Measurements from ENCODE around the gene UGGT2.
"Not testable (repeated sequence)": the region's sequence is repeated elsewhere in the genome, so short reads cannot be mapped to it uniquely, and the experiment has no call there.

UGGT2 gene

GRCh38 chr13:96072392-96072791, 19.2 kb upstream of the UGGT2 start:
- H3K27ac Mint-ChIP-seq: no peak overlapping the region
- H3K4me1 Mint-ChIP-seq: no peaks in the 10 kb centered on the region
- H3K4me3 Mint-ChIP-seq: no peak overlapping the region
- no peaks in the 10 kb centered on the region for H3K27me3 Mint-ChIP-seq
- ATAC-seq (replicated peaks) (no peak), DNase-seq (no peak)
- no peaks in the 10 kb centered on the region for H3K9me3 Mint-ChIP-seq
- H3K36me3 Mint-ChIP-seq: no peaks in the 10 kb centered on the region

DNA sequence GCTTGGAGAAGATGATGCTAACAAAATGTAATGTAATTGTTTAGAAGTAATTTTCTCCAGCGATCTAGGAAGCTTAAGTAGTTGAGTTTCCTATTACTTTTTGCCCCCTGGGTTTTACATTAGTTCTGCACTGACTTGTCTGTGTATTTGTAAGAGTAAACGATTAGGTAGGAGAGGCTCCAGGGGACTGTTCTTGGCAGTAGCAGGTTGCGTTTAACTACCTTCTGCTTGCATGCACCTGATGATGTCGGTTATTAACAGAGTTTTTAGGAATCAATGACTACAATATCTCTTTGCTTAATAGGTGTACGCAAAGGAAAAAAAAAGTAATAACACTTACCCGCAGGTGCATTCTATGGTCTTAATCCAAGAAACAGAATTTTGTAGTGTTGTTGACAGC, 18.3 kb upstream of the UGGT2 start:
- Mint-ChIP-seq H3K4me3 (no peak overlapping the region), H3K27me3 (no peaks in the 10 kb centered on the region), H3K9me3 (no peaks in the 10 kb centered on the region), H3K27ac (no peak overlapping the region), H3K4me1 (no peaks in the 10 kb centered on the region), H3K36me3 (no peaks in the 10 kb centered on the region)
- DNase-seq (no peak), ATAC-seq (replicated peaks) (no peak)

DNA sequence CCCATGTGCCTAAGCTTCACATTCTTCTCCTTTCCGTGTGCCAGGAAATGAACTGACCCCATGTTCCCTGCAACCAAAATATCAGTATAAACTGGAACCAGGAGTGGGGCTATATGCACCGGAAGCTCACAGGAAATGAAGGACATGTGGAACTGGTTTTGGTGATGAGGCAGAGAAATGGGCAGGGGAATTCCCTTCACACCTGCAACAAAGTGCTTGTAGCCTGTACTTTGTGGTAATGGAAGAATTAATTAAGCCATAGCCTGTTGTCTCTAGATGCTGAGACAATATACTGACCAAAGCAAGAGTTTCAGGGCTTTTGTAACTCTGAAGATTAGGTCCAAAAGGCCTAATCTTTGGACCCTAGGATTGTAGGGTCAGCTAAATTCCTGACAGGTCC, 15.5 kb upstream of the UGGT2 start:
- peaks cover 0 to 1% of the 10 kb centered on the region in 2 donors for H3K9me3 Mint-ChIP-seq
- no peak for ATAC-seq (replicated peaks)

DNA sequence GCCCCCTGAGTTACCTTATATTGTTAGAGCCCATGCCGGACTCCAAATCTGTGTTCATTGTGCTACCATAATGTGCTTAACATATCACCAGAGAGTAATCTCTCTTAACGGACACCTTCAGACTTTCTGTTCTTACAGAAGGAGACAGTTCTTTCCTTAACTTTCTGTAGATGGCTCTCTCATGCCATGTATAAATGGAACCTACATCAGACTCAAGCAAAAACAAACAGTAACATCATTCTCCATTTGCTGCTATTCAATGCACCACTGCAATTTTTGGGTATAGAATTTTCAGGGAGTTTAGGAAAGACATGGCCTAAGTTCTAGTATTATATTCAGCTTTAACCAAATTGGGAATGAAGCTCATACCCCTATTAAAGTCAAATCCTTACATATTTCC, 12.6 kb upstream of the UGGT2 start:
- no peaks in the 10 kb centered on the region for H3K4me1 Mint-ChIP-seq
- H3K27ac Mint-ChIP-seq: no peak overlapping the region
- no peak overlapping the region for H3K4me3 Mint-ChIP-seq
- ATAC-seq (replicated peaks) (no peak), DNase-seq (no peak)
- H3K27me3 Mint-ChIP-seq: no peaks in the 10 kb centered on the region
- peaks cover 0 to 1% of the 10 kb centered on the region in 2 donors for H3K9me3 Mint-ChIP-seq
- H3K36me3 Mint-ChIP-seq: no peaks in the 10 kb centered on the region

More for the DNA sequence above, 15.5 kb upstream of the UGGT2 start:
- Mint-ChIP-seq H3K27me3 (no peaks in the 10 kb centered on the region), H3K4me1 (no peaks in the 10 kb centered on the region), H3K27ac (no peak overlapping the region), H3K36me3 (no peaks in the 10 kb centered on the region), H3K4me3 (no peak overlapping the region)
- DNase-seq: no peak

DNA sequence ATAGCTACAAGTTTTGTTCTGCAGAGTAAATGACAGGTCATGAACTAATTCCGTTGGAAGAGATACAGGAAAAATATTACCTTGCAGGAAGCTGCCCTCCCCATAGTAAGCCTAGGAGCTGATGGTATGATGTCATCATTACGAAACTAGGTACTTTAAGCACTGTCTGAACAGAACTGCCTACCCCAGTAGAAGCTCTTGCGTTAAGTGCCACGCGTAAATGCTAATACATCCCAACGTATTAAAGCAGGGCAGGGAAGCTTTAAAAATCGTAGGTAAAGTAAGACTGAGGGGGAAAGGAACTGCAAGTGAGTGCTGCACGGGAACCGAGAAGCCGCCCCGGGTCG, 572 bp downstream of the UGGT2 start:
- ATAC-seq (replicated peaks) (peak in 1 of 2 donors; percentile 53), DNase-seq (no peak)
- H3K36me3 Mint-ChIP-seq: peaks cover 2 to 3% of the 10 kb centered on the region in 2 donors
- peak overlapping the region; percentile 73 for H3K27ac Mint-ChIP-seq
- H3K27me3 Mint-ChIP-seq: peaks cover 48 to 50% of the 10 kb centered on the region in 2 donors
- peak overlapping the region; percentile 80 to 83 for H3K4me3 Mint-ChIP-seq
- peaks cover 9 to 11% of the 10 kb centered on the region in 2 donors for H3K9me3 Mint-ChIP-seq
- peaks cover 6 to 12% of the 10 kb centered on the region in 2 donors for H3K4me1 Mint-ChIP-seq

- not testable (repeated sequence) for H3K27ac Mint-ChIP-seq; H3K36me3 Mint-ChIP-seq; DNase-seq; ATAC-seq (replicated peaks)
- Mint-ChIP-seq H3K9me3 (peaks cover 8 to 11% of the 10 kb centered on the region in 2 donors), H3K4me3 (peak overlapping the region in 1 of 2 donors; percentile 1), H3K27me3 (peaks cover 48 to 50% of the 10 kb centered on the region in 2 donors), H3K4me1 (peaks cover 6 to 12% of the 10 kb centered on the region in 2 donors)
These were observed 1.3 kb downstream of the UGGT2 start for GRCh38 chr13:96051946-96052345.

GRCh38 chr13:96051491-96051890, 1.7 kb downstream of the UGGT2 start:
- not testable (repeated sequence) for H3K36me3 Mint-ChIP-seq; DNase-seq; H3K4me3 Mint-ChIP-seq; ATAC-seq (replicated peaks); H3K27ac Mint-ChIP-seq
- peaks cover 8 to 11% of the 10 kb centered on the region in 2 donors for H3K9me3 Mint-ChIP-seq
- H3K4me1 Mint-ChIP-seq: peaks cover 6 to 12% of the 10 kb centered on the region in 2 donors
- peaks cover 48 to 50% of the 10 kb centered on the region in 2 donors for H3K27me3 Mint-ChIP-seq

DNA sequence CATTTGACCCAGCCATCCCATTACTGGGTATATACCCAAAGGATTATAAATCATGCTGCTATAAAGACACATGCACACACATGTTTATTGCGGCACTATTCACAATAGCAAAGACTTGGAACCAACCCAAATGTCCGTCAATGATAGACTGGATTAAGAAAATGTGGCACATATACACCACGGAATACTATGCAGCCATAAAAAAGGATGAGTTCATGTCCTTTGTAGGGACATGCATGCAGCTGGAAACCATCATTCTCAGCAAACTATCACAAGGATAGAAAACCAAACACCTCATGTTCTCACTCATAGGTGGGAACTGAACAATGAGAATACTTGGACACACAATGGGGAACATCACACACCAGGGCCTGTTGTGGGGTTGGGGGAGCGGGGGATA, 2.2 kb downstream of the UGGT2 start:
- H3K27me3 Mint-ChIP-seq: peaks cover 48 to 50% of the 10 kb centered on the region in 2 donors
- not testable (repeated sequence) for H3K27ac Mint-ChIP-seq; H3K36me3 Mint-ChIP-seq; DNase-seq; ATAC-seq (replicated peaks); H3K4me3 Mint-ChIP-seq
- H3K4me1 Mint-ChIP-seq: peaks cover 6 to 12% of the 10 kb centered on the region in 2 donors
- H3K9me3 Mint-ChIP-seq: peaks cover 11 to 12% of the 10 kb centered on the region in 2 donors

DNA sequence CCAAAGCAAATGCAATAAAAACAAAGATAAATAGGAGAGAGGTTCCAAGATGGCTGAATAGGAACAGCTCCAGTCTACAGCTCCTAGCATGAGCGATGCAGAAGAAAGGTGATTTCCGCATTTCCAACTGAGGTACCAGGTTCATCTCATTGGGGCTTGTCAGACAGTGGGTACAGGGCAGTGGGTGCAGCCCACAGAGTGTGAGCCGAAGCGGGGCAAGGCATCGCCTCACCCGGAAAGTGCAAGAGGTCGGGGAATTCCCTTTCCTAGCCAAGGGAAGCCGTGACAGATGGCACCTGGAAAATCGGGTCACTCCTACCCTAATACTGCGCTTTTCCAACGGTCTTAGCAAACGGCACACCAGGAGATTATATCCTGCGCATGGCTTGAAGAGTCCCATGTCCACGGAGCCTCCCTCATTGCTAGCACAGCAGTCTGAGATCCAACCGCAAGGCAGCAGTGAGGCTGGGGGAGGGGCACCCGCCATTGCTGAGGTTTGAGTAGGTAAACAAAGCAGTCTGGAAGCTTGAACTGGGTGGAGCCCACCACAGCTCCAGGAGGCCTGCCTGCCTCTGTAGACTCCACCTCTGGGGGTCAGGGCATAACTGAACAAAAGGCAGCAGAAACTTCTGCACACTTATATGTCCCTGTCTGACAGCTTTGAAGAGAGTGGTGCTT, 6.6 kb downstream of the UGGT2 start:
- H3K4me1 Mint-ChIP-seq; H3K4me3 Mint-ChIP-seq; DNase-seq; H3K36me3 Mint-ChIP-seq; H3K27ac Mint-ChIP-seq; ATAC-seq (replicated peaks): not testable (repeated sequence)
- Mint-ChIP-seq H3K9me3 (peaks cover 12 to 15% of the 10 kb centered on the region in 2 donors), H3K27me3 (peaks cover 24% of the 10 kb centered on the region in 2 donors)

DNA sequence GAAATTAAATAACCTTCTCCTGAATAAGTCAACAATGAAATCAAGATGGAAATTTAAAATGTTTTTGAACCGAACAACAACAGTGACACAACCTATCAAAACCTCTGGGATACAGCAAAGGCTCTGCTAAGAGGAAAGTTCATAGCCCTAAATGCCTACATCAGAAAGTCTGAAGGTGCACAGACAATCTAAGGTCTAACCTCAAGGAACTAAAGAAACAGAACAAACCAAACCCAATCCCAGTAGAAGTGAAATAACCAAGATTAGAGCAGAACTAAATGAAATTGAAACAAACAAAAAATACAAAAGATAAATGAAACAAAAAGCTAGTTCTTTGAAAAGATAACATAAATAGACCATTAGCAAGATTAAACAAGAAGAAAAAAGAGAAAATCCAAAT, 9.0 kb downstream of the UGGT2 start:
- H3K4me3 Mint-ChIP-seq: no peak overlapping the region
- DNase-seq (no peak), ATAC-seq (replicated peaks) (no peak)
- peaks cover 3 to 7% of the 10 kb centered on the region in 2 donors for H3K27me3 Mint-ChIP-seq
- peaks cover 0 to 4% of the 10 kb centered on the region in 2 donors for H3K36me3 Mint-ChIP-seq
- H3K27ac Mint-ChIP-seq: no peak overlapping the region
- peaks cover 5 to 11% of the 10 kb centered on the region in 2 donors for H3K9me3 Mint-ChIP-seq
- no peaks in the 10 kb centered on the region for H3K4me1 Mint-ChIP-seq

GRCh38 chr13:96041326-96042110, 11.7 kb downstream of the UGGT2 start:
- Mint-ChIP-seq H3K27ac (no peak overlapping the region), H3K9me3 (peaks cover 5 to 11% of the 10 kb centered on the region in 2 donors), H3K36me3 (peaks cover 0 to 4% of the 10 kb centered on the region in 2 donors), H3K27me3 (no peaks in the 10 kb centered on the region), H3K4me1 (no peaks in the 10 kb centered on the region), H3K4me3 (no peak overlapping the region)
- DNase-seq: no peak
- no peak for ATAC-seq (replicated peaks)

DNA sequence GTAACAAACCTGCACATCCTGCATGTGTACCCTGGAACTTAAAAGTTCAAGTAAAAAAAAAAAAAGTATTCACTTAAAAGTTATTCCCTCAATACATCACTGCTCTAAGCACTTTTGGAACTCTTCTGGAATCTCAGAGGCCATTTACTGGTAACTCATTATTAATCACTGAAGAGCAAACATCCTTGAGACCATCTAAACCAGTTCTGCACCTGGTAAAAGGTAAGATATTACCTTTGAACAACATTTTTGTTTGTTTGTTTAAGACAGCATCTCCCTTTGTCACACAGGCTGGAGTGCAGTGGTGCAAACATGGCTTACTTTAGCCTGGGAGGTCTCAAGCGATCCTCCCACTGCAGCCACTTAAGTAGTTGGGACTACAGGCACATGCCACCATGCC, 16.7 kb downstream of the UGGT2 start:
- H3K4me3 Mint-ChIP-seq: no peak overlapping the region
- no peaks in the 10 kb centered on the region for H3K4me1 Mint-ChIP-seq
- peaks cover 3 to 7% of the 10 kb centered on the region in 2 donors for H3K9me3 Mint-ChIP-seq
- H3K27me3 Mint-ChIP-seq: no peaks in the 10 kb centered on the region
- ATAC-seq (replicated peaks) (no peak), DNase-seq (no peak)
- H3K27ac Mint-ChIP-seq: no peak overlapping the region
- H3K36me3 Mint-ChIP-seq: no peaks in the 10 kb centered on the region

GRCh38 chr13:96034662-96035061, 18.5 kb downstream of the UGGT2 start:
- H3K27me3 Mint-ChIP-seq: no peaks in the 10 kb centered on the region
- H3K9me3 Mint-ChIP-seq: peaks cover 3 to 7% of the 10 kb centered on the region in 2 donors
- no peak overlapping the region for H3K4me3 Mint-ChIP-seq
- no peaks in the 10 kb centered on the region for H3K36me3 Mint-ChIP-seq
- ATAC-seq (replicated peaks) (no peak), DNase-seq (no peak)
- no peaks in the 10 kb centered on the region for H3K4me1 Mint-ChIP-seq
- H3K27ac Mint-ChIP-seq: no peak overlapping the region

- H3K27ac Mint-ChIP-seq: no peak overlapping the region
- ATAC-seq (replicated peaks) (no peak), DNase-seq (no peak)
- no peaks in the 10 kb centered on the region for H3K36me3 Mint-ChIP-seq
- H3K4me3 Mint-ChIP-seq: no peak overlapping the region
- H3K27me3 Mint-ChIP-seq: no peaks in the 10 kb centered on the region
- no peaks in the 10 kb centered on the region for H3K4me1 Mint-ChIP-seq
- peaks cover 3 to 7% of the 10 kb centered on the region in 2 donors for H3K9me3 Mint-ChIP-seq
These were observed 19.8 kb downstream of the UGGT2 start for GRCh38 chr13:96033220-96034015.

Data from stimulated activated naive B cell treated with anti-CD40 and anti-IgM and Interleukin-4, amounts not matched to agents 10 μg/mL and 1 μg/mL and 100 μg/mL, for 72 hours (primary cell).